HepG2 (cell line): ENCODE results near the gene CALD1. TPM values are rescaled to one million over a fixed set of nuclear protein-coding genes. Genes with fewer than 3 reads are reported as not detected.
A peak's percentile ranks its signal among the peaks of the same experiment; 100 is the strongest.

Source experiments
- ATAC-seq: fragments of 200-7000 bp; cut with Tn5 transposase; 3 replicates; pipeline ENCODE4 v1.9.1; 2020; ENCODE audit warnings: mild to moderate bottlenecking, moderate library complexity
- BruUV-seq: library from RNA; stranded (reverse); fragments of 400-500 nt; replicated peaks from 2 replicates; lab custom pipeline; 2021; lab: Mats Ljungman, UMichigan
- CTCF ChIA-PET: fragments of 300-600 bp; formaldehyde crosslinking; extraction: SDS; loops from one replicate; lab custom pipeline; 2021; ENCODE audit warnings: low total read pairs, inconsistent platforms, low intra/inter-chr PET ratio; lab: Yijun Ruan, JAX
- POLR2A ChIA-PET: fragments of 350-600 bp; sonication (Branson Sonifier 250); formaldehyde crosslinking; loops from one replicate; lab custom pipeline; 2020; ENCODE audit warnings: antibody characterized with exemption, inconsistent platforms; lab: Yijun Ruan, JAX
- DNase-seq: peaks from one replicate; pipeline ENCODE4 v3.0.0-alpha.2; 2015; ENCODE audit warnings: low spot score
- FAIRE-seq: peaks from 3 replicates; lab custom pipeline; 2011; peaks lifted over from hg19 to GRCh38; lab: Jason Lieb, UNC
- H2AFZ ChIP-seq: one replicate; pipeline ENCODE4 v1.6.1; 2011; ENCODE audit warnings: low read length, inconsistent platforms
- H3K27ac ChIP-seq: fragments of 300-600 bp; 3 replicates; pipeline ENCODE4 v1.8.0; 2011; ENCODE audit warnings: mixed run types, mild to moderate bottlenecking, mixed read lengths, low read length, inconsistent platforms; ENCODE audit not compliant: insufficient read depth; ENCODE audit errors: extremely low read length
- H3K27me3 ChIP-seq, 2 experiments: fragments of 200-600 bp in 1 of 2; 2 replicates in 1 of 2; 3 replicates in 1 of 2; pipeline versions ENCODE4 v1.6.0 to v1.8.0; 2011; ENCODE audit warnings: low read length in 2 of 2, mild to moderate bottlenecking in 2 of 2, moderate library complexity in 2 of 2, inconsistent platforms in 1 of 2; ENCODE audit not compliant: insufficient read depth in 2 of 2, control insufficient read depth in 1 of 2
- H3K36me3 ChIP-seq, 2 experiments: fragments of 200-600 bp in 1 of 2; replicated peaks in 1 of 2; 2 replicates in 1 of 2; 3 replicates in 1 of 2; pipeline versions ENCODE4 v1.5.1 to v1.8.0; 2011; ENCODE audit warnings: low read length in 2 of 2, inconsistent platforms in 1 of 2; ENCODE audit not compliant: insufficient read depth in 2 of 2, control insufficient read depth in 1 of 2
- H3K4me1 ChIP-seq: 2 replicates; pipeline ENCODE4 v1.5.1; 2012; ENCODE audit warnings: low read length, inconsistent platforms; ENCODE audit not compliant: insufficient read depth
- H3K4me2 ChIP-seq: 2 replicates; pipeline ENCODE4 v1.6.0; 2011; ENCODE audit warnings: low read depth, low read length, inconsistent platforms
- H3K4me3 ChIP-seq, 3 experiments: fragments of 200-600 bp in 1 of 3; sonication (generic), shearing (Covaris generic) in 1 of 3; replicated peaks in 1 of 3; 2 replicates each; pipeline ENCODE4 v1.5.1; 2011 to 2016; ENCODE audit warnings: low read length in 3 of 3, inconsistent platforms in 2 of 3, low read depth in 2 of 3, mild to moderate bottlenecking in 2 of 3, control low read depth in 1 of 3, mixed read lengths in 1 of 3; ENCODE audit not compliant: insufficient read depth in 1 of 3
- H3K79me2 ChIP-seq: one replicate; pipeline ENCODE4 v1.6.1; 2011; ENCODE audit warnings: low read length, inconsistent platforms; ENCODE audit not compliant: insufficient read depth
- H3K9ac ChIP-seq: 2 replicates; pipeline ENCODE4 v1.6.0; 2011; ENCODE audit warnings: mild to moderate bottlenecking, low read depth, low read length, inconsistent platforms; ENCODE audit not compliant: insufficient read depth
- H3K9me3 ChIP-seq: 2 replicates; pipeline ENCODE4 v1.5.1; 2012; ENCODE audit warnings: mild to moderate bottlenecking, low read length
- H4K20me1 ChIP-seq: 2 replicates; pipeline ENCODE4 v1.6.0; 2011; ENCODE audit warnings: inconsistent platforms, mild to moderate bottlenecking, low read length, moderate library complexity; ENCODE audit not compliant: insufficient read depth
- PHF5A ChIP-seq: IDR thresholded peaks from one replicate; pipeline ENCODE4 v1.6.1; 2018; ENCODE audit warnings: low read depth, missing genetic modification reagents; ENCODE audit not compliant: unreplicated experiment
- RELA ChIP-seq: sonication (generic); formaldehyde crosslinking; IDR thresholded peaks from 2 replicates; pipeline ENCODE4 v1.4.0; 2020; ENCODE audit warnings: missing genetic modification reagents
- ZNF549 ChIP-seq: sonication (generic); formaldehyde crosslinking; IDR thresholded peaks from 2 replicates; pipeline ENCODE4 v1.5.0; 2020; ENCODE audit warnings: missing genetic modification reagents
- ZNF589 ChIP-seq: sonication (generic); formaldehyde crosslinking; conservative IDR thresholded peaks from 2 replicates; pipeline ENCODE4 v1.8.0; 2022; ENCODE audit warnings: mild to moderate bottlenecking, moderate library complexity, missing genetic modification reagents
- ZNF709 ChIP-seq: sonication (generic); formaldehyde crosslinking; IDR thresholded peaks from 2 replicates; pipeline ENCODE4 v1.5.0; 2020; ENCODE audit warnings: mild to moderate bottlenecking, missing genetic modification reagents
- ZNF780A ChIP-seq: sonication (generic); formaldehyde crosslinking; IDR thresholded peaks from 2 replicates; pipeline ENCODE4 v1.8.0; 2022; ENCODE audit warnings: mild to moderate bottlenecking, missing genetic modification reagents, moderate library complexity
- WGBS: methylation state at CpG from one replicate; pipeline ENCODE4 v1.1.6; 2017; ENCODE audit warnings: low lambda C conversion rate; 5-methylcytosine and 5-hydroxymethylcytosine counted together
- in situ Hi-C: cut with HindIII; loops from 2 replicates; pipeline ENCODE4 v1.10.0; 2017; ENCODE audit warnings: low pct_unique_long_range_greater_than_20kb; ENCODE audit not compliant: extremely low pct_ligation_motif_present
- intact Hi-C: fragments of 100-400 bp; cut with micrococcal nuclease; formaldehyde crosslinking; loops from one replicate; pipeline ENCODE4 v1.10.0; 2022; ENCODE audit not compliant: unreplicated experiment
- polyA plus RNA-seq, 8 experiments: library from polyadenylated mRNA; depleted of rRNA in 3 of 8; stranded (reverse) in 7 of 8; unstranded in 1 of 8; fragments of >200 nt; fragmentation: Illumina TruSeq in 4 of 8; extraction: Trizol in 4 of 8; gene quantifications; 2 replicates each; pipeline versions ENCODE4 v1.2.1 to v1.2.3, GENCODE V29; 2011 to 2016; ENCODE audit warnings: low read depth in 4 of 8, missing spikeins in 1 of 8, mixed read lengths in 1 of 8; ENCODE audit not compliant: insufficient read depth in 1 of 8
- total RNA-seq, 5 experiments: library from RNA; depleted of rRNA; stranded (reverse); fragments of >200 nt; fragmentation: Illumina TruSeq; extraction: Trizol; gene quantifications; 2 replicates each; pipeline ENCODE4 v1.2.3, GENCODE V29; 2016; ENCODE audit warnings: low read depth in 1 of 5
- TF ChIP-seq, protein P1 (sequence below): sonication (generic); formaldehyde crosslinking; IDR thresholded peaks from 2 replicates; pipeline ENCODE4 v1.4.0; 2020; ENCODE audit warnings: missing genetic modification reagents

Gene CALD1
- total and polyA plus RNA-seq, 2 of the 13 experiments (the other 11 are each of a cell fraction or from before 2014, with no cell fraction given): 53.0 to 112 TPM

DNA sequence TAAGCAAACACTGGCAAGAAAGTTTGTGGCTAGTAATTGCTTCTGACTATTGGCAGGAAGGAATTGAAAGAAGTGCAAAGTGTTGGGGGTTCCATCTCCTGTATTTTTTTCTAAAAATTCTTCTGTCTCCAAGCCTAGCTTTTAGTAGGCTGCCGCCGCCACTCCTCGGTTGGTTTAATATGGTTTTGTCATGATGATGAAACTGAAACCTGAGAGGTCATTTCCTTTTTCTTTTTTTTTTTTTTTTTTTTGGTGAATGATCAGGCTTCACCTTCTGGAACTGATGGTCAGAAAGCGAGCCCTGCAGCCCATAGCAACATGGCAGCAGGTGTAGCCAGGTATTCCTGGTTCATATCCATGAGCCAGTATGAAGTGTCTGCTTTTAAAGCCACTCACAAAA lies 131.5 kb downstream of the CALD1 start:
- no peak overlapping the region for H3K9ac ChIP-seq
- peaks cover 49% of the 10 kb centered on the region for H3K4me1 ChIP-seq
- peaks cover 6 to 11% of the 10 kb centered on the region in 2 experiments; a peak in 4 of 5 replicates for H3K36me3 ChIP-seq
- no peak overlapping the region for H3K4me3 ChIP-seq
- in situ Hi-C loops (no loop called here), intact Hi-C loops (loop anchor here (1.0 kb wide), 1 partner anchor 10 kb away; no protein-coding TSS in a partner anchor)
- 97% methylated on average over 4 of the region's 4 CpGs for whole genome bisulfite sequencing
- FAIRE-seq (no peak), DNase-seq (no peak), ATAC-seq (no peak)
- H3K4me2 ChIP-seq: peak overlapping the region; percentile 30
- H4K20me1 ChIP-seq: no peaks in the 10 kb centered on the region
- TF ChIP-seq RELA (no peak), PHF5A (CRISPR knock-in tag) (no peak), ZNF709 (CRISPR knock-in tag) (0 out of 2 replicates have a peak, but pooled peaks have one; percentile 3), ZNF589 (CRISPR knock-in tag) (no peak), ZNF549 (no peak), ZNF780A (CRISPR knock-in tag) (no peak)
- TF ChIP-seq, protein P1, sequence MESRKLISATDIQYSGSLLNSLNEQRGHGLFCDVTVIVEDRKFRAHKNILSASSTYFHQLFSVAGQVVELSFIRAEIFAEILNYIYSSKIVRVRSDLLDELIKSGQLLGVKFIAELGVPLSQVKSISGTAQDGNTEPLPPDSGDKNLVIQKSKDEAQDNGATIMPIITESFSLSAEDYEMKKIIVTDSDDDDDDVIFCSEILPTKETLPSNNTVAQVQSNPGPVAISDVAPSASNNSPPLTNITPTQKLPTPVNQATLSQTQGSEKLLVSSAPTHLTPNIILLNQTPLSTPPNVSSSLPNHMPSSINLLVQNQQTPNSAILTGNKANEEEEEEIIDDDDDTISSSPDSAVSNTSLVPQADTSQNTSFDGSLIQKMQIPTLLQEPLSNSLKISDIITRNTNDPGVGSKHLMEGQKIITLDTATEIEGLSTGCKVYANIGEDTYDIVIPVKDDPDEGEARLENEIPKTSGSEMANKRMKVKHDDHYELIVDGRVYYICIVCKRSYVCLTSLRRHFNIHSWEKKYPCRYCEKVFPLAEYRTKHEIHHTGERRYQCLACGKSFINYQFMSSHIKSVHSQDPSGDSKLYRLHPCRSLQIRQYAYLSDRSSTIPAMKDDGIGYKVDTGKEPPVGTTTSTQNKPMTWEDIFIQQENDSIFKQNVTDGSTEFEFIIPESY (CRISPR knock-in tag): no peak
- no peak overlapping the region for H2AFZ ChIP-seq
- POLR2A ChIA-PET: interaction anchor here (0.7 to 3.2 kb wide), 3 partner anchors 10 to 265 kb away, joined by 3 to 13 read pairs (median 4); no protein-coding TSS in a partner anchor
- H3K79me2 ChIP-seq: peaks cover 94% of the 10 kb centered on the region
- H3K27ac ChIP-seq: peak overlapping the region; percentile 63
- BruUV-seq: no TSS peak
- no peaks in the 10 kb centered on the region for H3K9me3 ChIP-seq
- H3K27me3 ChIP-seq: no peaks in the 10 kb centered on the region
- CTCF ChIA-PET: no interaction called here
